ENCODE results near the gene ST6GALNAC3.

GRCh38 chr1:76530953-76531352 lies 456.4 kb downstream of the ST6GALNAC3 start:
- TF ChIP-seq, protein P1, sequence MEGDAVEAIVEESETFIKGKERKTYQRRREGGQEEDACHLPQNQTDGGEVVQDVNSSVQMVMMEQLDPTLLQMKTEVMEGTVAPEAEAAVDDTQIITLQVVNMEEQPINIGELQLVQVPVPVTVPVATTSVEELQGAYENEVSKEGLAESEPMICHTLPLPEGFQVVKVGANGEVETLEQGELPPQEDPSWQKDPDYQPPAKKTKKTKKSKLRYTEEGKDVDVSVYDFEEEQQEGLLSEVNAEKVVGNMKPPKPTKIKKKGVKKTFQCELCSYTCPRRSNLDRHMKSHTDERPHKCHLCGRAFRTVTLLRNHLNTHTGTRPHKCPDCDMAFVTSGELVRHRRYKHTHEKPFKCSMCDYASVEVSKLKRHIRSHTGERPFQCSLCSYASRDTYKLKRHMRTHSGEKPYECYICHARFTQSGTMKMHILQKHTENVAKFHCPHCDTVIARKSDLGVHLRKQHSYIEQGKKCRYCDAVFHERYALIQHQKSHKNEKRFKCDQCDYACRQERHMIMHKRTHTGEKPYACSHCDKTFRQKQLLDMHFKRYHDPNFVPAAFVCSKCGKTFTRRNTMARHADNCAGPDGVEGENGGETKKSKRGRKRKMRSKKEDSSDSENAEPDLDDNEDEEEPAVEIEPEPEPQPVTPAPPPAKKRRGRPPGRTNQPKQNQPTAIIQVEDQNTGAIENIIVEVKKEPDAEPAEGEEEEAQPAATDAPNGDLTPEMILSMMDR (IDR thresholded peaks at IDR 0.05), result no peak
- no peak for TF ChIP-seq NR3C1 (IDR thresholded peaks at IDR 0.05)
- no peak for TF ChIP-seq PHF8 (IDR thresholded peaks at IDR 0.05; ENCODE audit: borderline replicate concordance, low read depth)
- TF ChIP-seq JUN (IDR thresholded peaks at IDR 0.05), result no peak

All from A549 (cell line).